Hepatocyte (in vitro differentiated cells): ENCODE data around the gene SLC25A3. TPM values are rescaled to one million over a fixed set of nuclear protein-coding genes. Genes with fewer than 3 reads are reported as not detected.

Experiments used
- DNase-seq: peaks from one replicate; pipeline ENCODE4 v3.0.0-alpha.2; 2016; ENCODE audit warnings: low spot score
- H2AFZ ChIP-seq: fragments of 200-600 bp; sonication (generic); 2 replicates; pipeline ENCODE4 v1.6.0; 2016; ENCODE audit warnings: antibody characterized with exemption, mild to moderate bottlenecking
- H3K27ac ChIP-seq: fragments of 200-600 bp; sonication (generic); 2 replicates; pipeline ENCODE4 v1.5.1; 2016; ENCODE audit warnings: mild to moderate bottlenecking
- H3K27me3 ChIP-seq: fragments of 200-600 bp; sonication (generic); 2 replicates; pipeline ENCODE4 v1.6.1; 2016
- H3K36me3 ChIP-seq: fragments of 200-600 bp; sonication (generic); replicated peaks from 2 replicates; pipeline ENCODE4 v1.5.1; 2016; ENCODE audit warnings: low read depth; ENCODE audit not compliant: insufficient read depth
- H3K4me1 ChIP-seq: fragments of 200-600 bp; sonication (generic); 2 replicates; pipeline ENCODE4 v1.5.1; 2016; ENCODE audit warnings: mild to moderate bottlenecking, moderate library complexity; ENCODE audit not compliant: insufficient read depth
- H3K4me2 ChIP-seq: fragments of 200-600 bp; sonication (generic); 2 replicates; pipeline ENCODE4 v1.6.0; 2016
- H3K4me3 ChIP-seq: fragments of 200-600 bp; sonication (generic); 2 replicates; pipeline ENCODE4 v1.5.1; 2016; ENCODE audit warnings: mild to moderate bottlenecking
- H3K79me2 ChIP-seq: fragments of 200-600 bp; sonication (generic); 2 replicates; pipeline ENCODE4 v1.6.0; 2017; ENCODE audit warnings: mild to moderate bottlenecking
- H3K9me2 ChIP-seq: fragments of 200-600 bp; sonication (generic); replicated peaks from 2 replicates; pipeline ENCODE4 v1.6.0; 2017; ENCODE audit warnings: mild to moderate bottlenecking; ENCODE audit not compliant: insufficient read depth
- H3K9me3 ChIP-seq: fragments of 200-600 bp; sonication (generic); 2 replicates; pipeline ENCODE4 v1.5.1; 2016; ENCODE audit warnings: low read depth, mild to moderate bottlenecking
- H4K20me1 ChIP-seq: fragments of 200-600 bp; sonication (generic); 2 replicates; pipeline ENCODE4 v1.6.0; 2016; ENCODE audit warnings: mild to moderate bottlenecking; ENCODE audit not compliant: insufficient read depth, poor library complexity, severe bottlenecking
- EZH2 ChIP-seq: fragments of 200-600 bp; sonication (generic); IDR thresholded peaks from 2 replicates; pipeline ENCODE4 v1.6.1; 2016; ENCODE audit warnings: antibody characterized with exemption, mild to moderate bottlenecking, borderline replicate concordance
- EZH2phosphoT487 ChIP-seq: fragments of 200-600 bp; sonication (generic); IDR thresholded peaks from one replicate; pipeline ENCODE4 v1.6.1; 2018; ENCODE audit warnings: antibody characterized with exemption, mild to moderate bottlenecking, low read depth, moderate library complexity; ENCODE audit not compliant: unreplicated experiment, severe bottlenecking
- WGBS: methylation state at CpG from one replicate; pipeline ENCODE4 v1.1.6; 2016; ENCODE audit warnings: low lambda C conversion rate; ENCODE audit errors: missing lambda C conversion rate; 5-methylcytosine and 5-hydroxymethylcytosine counted together
- polyA plus RNA-seq: library from polyadenylated mRNA; unstranded; fragments of >200 nt; fragmentation: Nextera tagmentation; extraction: Ambion mirVana; gene quantifications from 2 replicates; pipeline ENCODE4 v1.2.1, GENCODE V29; 2016
- total RNA-seq: library from RNA; depleted of rRNA; stranded (reverse); fragments of >200 nt; gene quantifications from 2 replicates; pipeline ENCODE4 v1.2.3, GENCODE V29; 2014
- TF ChIP-seq, protein P1 (sequence below): fragments of 200-600 bp; sonication (generic); IDR thresholded peaks from 2 replicates; pipeline ENCODE4 v1.5.1; 2016; ENCODE audit warnings: antibody characterized with exemption, mild to moderate bottlenecking; ENCODE audit not compliant: poor library complexity

SLC25A3 gene
- total and polyA plus RNA-seq, 2 experiments from 2014 or later, result 423 to 871 TPM

DNA sequence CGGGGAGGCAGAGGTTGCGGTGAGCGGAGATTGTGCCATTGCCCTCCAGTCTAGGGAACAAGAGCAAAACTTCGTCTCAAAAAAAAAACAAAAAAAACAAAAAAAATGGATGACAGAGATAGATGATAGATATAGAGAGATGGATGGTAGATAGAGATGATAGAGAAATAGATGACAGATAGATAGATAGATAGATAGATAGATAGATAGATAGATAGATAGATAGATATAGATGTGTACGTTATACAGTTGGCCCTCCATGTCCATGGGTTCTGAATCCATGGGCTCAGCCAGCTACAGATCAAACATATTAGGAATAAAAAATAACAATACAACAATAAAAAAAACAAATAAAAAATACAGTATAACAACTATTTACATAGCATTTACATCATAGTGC is 12.8 kb upstream of the SLC25A3 start:
- Histone ChIP-seq H3K36me3 (no peaks in the 10 kb centered on the region), H3K27me3 (no peaks in the 10 kb centered on the region), H3K79me2 (no peaks in the 10 kb centered on the region), H3K4me3 (no peak overlapping the region), H2AFZ (no peak overlapping the region), H3K4me2 (no peak overlapping the region), H3K9me2 (no peaks in the 10 kb centered on the region), H4K20me1 (no peaks in the 10 kb centered on the region), H3K9me3 (no peaks in the 10 kb centered on the region), H3K27ac (no peak overlapping the region), H3K4me1 (peaks cover 5% of the 10 kb centered on the region)
- 93% methylated on average over 5 of the region's 5 CpGs for WGBS
- TF ChIP-seq EZH2phosphoT487 (no peak), EZH2 (no peak)
- TF ChIP-seq, protein P1, sequence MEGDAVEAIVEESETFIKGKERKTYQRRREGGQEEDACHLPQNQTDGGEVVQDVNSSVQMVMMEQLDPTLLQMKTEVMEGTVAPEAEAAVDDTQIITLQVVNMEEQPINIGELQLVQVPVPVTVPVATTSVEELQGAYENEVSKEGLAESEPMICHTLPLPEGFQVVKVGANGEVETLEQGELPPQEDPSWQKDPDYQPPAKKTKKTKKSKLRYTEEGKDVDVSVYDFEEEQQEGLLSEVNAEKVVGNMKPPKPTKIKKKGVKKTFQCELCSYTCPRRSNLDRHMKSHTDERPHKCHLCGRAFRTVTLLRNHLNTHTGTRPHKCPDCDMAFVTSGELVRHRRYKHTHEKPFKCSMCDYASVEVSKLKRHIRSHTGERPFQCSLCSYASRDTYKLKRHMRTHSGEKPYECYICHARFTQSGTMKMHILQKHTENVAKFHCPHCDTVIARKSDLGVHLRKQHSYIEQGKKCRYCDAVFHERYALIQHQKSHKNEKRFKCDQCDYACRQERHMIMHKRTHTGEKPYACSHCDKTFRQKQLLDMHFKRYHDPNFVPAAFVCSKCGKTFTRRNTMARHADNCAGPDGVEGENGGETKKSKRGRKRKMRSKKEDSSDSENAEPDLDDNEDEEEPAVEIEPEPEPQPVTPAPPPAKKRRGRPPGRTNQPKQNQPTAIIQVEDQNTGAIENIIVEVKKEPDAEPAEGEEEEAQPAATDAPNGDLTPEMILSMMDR, result no peak
- no peak for DNase-seq

DNA sequence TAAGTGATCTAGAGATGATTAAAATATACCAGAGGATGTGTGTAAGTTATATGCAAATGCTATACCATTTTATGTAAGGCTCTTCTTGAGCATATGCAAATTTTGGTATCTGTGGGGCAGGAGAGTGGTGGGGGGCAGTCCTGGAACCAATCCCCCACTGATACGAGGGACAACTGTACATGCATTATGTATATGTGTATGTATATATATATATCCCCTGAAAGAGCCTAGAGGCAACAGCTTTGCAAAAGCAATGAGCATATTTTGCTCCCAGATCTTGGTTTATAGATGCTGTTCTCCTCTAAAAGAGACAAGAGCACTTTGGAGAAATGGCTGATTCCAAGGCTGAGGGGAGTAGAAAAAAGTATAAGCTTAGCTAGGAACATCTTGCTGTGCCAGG is 12.4 kb upstream of the SLC25A3 start:
- Histone ChIP-seq H3K4me1 (peaks cover 5% of the 10 kb centered on the region), H2AFZ (no peak overlapping the region)
- TF ChIP-seq, protein P1, result no peak
- no peak for TF ChIP-seq EZH2
- TF ChIP-seq EZH2phosphoT487, result no peak

DNA sequence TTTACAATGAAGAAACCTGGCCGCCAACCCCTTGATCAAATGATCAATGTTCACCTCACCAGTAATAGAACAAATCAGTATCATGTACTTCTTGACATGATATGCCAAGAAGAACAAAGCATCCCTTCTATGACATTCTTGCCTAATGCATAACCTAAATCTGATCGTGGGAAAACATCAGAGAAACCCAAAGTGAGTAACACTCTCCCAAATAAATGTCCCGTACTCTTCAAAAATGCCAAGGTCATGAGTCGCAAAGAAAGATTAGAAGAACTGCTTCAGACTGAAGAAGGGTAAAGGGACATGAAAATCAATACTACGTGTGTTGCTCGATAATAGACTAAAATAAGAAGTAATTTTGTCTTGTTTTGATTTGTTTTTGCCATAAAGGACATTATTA is 11.4 kb upstream of the SLC25A3 start:
- Histone ChIP-seq H3K4me1 (peaks cover 5% of the 10 kb centered on the region), H3K36me3 (no peaks in the 10 kb centered on the region), H3K9me2 (no peaks in the 10 kb centered on the region), H3K27ac (no peak overlapping the region), H3K4me3 (no peak overlapping the region), H2AFZ (no peak overlapping the region), H4K20me1 (no peaks in the 10 kb centered on the region), H3K9me3 (no peaks in the 10 kb centered on the region), H3K27me3 (no peaks in the 10 kb centered on the region), H3K79me2 (no peaks in the 10 kb centered on the region), H3K4me2 (no peak overlapping the region)
- 80% methylated on average over 6 of the region's 6 CpGs for WGBS
- TF ChIP-seq, protein P1, result no peak
- TF ChIP-seq EZH2phosphoT487, result no peak
- no peak for TF ChIP-seq EZH2
- DNase-seq, result no peak

More for the DNA sequence above, 12.4 kb upstream of the SLC25A3 start:
- Histone ChIP-seq H3K27me3 (no peaks in the 10 kb centered on the region), H3K36me3 (no peaks in the 10 kb centered on the region), H3K9me2 (no peaks in the 10 kb centered on the region), H3K4me2 (no peak overlapping the region), H3K4me3 (no peak overlapping the region), H4K20me1 (no peaks in the 10 kb centered on the region), H3K79me2 (no peaks in the 10 kb centered on the region), H3K27ac (no peak overlapping the region), H3K9me3 (no peaks in the 10 kb centered on the region)
- DNase-seq, result no peak
- WGBS, result 79% methylated on average over 1 of the region's 1 CpG

DNA sequence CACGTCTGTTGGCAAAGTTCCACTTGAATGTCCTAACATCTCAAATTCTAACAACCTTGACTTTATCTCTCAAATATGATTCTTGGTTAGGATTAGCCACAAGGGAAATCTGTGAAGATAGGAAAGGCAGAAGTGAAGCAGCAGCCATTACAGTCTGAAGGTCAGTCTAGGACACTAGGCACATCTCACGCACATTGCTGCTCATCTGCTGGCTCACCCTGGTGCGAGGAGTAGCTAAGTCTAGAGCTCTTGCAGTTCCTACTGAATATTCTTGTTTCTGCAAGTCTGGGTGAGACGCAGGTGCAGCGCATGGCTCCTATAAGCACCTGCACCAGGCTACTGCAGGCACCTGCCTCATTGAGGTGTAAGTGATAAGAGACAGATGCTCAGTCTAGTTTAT is 6.4 kb upstream of the SLC25A3 start:
- no peak overlapping the region for H3K27ac ChIP-seq
- no peaks in the 10 kb centered on the region for H3K9me3 ChIP-seq
- WGBS, result 94% methylated on average over 5 of the region's 5 CpGs
- no peaks in the 10 kb centered on the region for H4K20me1 ChIP-seq
- no peaks in the 10 kb centered on the region for H3K4me1 ChIP-seq
- no peak for DNase-seq
- H3K4me3 ChIP-seq, result no peak overlapping the region
- H3K9me2 ChIP-seq, result no peaks in the 10 kb centered on the region
- H2AFZ ChIP-seq, result no peak overlapping the region
- no peak overlapping the region for H3K4me2 ChIP-seq
- TF ChIP-seq, protein P1, result no peak
- TF ChIP-seq EZH2phosphoT487 (no peak), EZH2 (no peak)
- H3K36me3 ChIP-seq, result no peaks in the 10 kb centered on the region
- no peaks in the 10 kb centered on the region for H3K79me2 ChIP-seq
- no peaks in the 10 kb centered on the region for H3K27me3 ChIP-seq
